Panc1 (cell line): ENCODE measurements around the gene CANX.

Source experiments
- POLR2AphosphoS5 ChIP-seq: IDR thresholded peaks from 2 replicates; pipeline ENCODE4 v1.6.1; 2012; ENCODE audit warnings: mild to moderate bottlenecking, low read depth, low read length, moderate library complexity
- SIN3A ChIP-seq: IDR thresholded peaks from 2 replicates; pipeline ENCODE4 v1.6.1; 2012; ENCODE audit warnings: low read depth, mild to moderate bottlenecking, low read length, moderate library complexity, borderline replicate concordance; ENCODE audit not compliant: insufficient read depth
- TCF7L2 ChIP-seq: IDR thresholded peaks from 2 replicates; pipeline ENCODE4 v1.6.1; 2011; ENCODE audit warnings: mild to moderate bottlenecking, low read depth, low read length, inconsistent platforms
- TF ChIP-seq, protein P1 (sequence below): fragments of 450-650 bp; IDR thresholded peaks from 2 replicates; pipeline ENCODE4 v1.5.1; 2017; ENCODE audit warnings: mild to moderate bottlenecking
- TF ChIP-seq, protein P2 (sequence below), 2 experiments: IDR thresholded peaks; 2 replicates each; pipeline ENCODE4 v1.6.1; 2011 to 2012; ENCODE audit warnings: low read depth in 2 of 2, control low read depth in 1 of 2, low read length in 1 of 2, mild to moderate bottlenecking in 1 of 2, moderate library complexity in 1 of 2; ENCODE audit not compliant: insufficient read depth in 1 of 2

- TF ChIP-seq, protein P1, sequence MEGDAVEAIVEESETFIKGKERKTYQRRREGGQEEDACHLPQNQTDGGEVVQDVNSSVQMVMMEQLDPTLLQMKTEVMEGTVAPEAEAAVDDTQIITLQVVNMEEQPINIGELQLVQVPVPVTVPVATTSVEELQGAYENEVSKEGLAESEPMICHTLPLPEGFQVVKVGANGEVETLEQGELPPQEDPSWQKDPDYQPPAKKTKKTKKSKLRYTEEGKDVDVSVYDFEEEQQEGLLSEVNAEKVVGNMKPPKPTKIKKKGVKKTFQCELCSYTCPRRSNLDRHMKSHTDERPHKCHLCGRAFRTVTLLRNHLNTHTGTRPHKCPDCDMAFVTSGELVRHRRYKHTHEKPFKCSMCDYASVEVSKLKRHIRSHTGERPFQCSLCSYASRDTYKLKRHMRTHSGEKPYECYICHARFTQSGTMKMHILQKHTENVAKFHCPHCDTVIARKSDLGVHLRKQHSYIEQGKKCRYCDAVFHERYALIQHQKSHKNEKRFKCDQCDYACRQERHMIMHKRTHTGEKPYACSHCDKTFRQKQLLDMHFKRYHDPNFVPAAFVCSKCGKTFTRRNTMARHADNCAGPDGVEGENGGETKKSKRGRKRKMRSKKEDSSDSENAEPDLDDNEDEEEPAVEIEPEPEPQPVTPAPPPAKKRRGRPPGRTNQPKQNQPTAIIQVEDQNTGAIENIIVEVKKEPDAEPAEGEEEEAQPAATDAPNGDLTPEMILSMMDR, result no peak
- TF ChIP-seq, protein P2, sequence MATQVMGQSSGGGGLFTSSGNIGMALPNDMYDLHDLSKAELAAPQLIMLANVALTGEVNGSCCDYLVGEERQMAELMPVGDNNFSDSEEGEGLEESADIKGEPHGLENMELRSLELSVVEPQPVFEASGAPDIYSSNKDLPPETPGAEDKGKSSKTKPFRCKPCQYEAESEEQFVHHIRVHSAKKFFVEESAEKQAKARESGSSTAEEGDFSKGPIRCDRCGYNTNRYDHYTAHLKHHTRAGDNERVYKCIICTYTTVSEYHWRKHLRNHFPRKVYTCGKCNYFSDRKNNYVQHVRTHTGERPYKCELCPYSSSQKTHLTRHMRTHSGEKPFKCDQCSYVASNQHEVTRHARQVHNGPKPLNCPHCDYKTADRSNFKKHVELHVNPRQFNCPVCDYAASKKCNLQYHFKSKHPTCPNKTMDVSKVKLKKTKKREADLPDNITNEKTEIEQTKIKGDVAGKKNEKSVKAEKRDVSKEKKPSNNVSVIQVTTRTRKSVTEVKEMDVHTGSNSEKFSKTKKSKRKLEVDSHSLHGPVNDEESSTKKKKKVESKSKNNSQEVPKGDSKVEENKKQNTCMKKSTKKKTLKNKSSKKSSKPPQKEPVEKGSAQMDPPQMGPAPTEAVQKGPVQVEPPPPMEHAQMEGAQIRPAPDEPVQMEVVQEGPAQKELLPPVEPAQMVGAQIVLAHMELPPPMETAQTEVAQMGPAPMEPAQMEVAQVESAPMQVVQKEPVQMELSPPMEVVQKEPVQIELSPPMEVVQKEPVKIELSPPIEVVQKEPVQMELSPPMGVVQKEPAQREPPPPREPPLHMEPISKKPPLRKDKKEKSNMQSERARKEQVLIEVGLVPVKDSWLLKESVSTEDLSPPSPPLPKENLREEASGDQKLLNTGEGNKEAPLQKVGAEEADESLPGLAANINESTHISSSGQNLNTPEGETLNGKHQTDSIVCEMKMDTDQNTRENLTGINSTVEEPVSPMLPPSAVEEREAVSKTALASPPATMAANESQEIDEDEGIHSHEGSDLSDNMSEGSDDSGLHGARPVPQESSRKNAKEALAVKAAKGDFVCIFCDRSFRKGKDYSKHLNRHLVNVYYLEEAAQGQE (IDR thresholded peaks at IDR 0.05; ENCODE audit: insufficient read depth in 1 of 2, low read depth in 2 of 2, low read length in 1 of 2), result no peak
- TF ChIP-seq SIN3A (no peak), TCF7L2 (no peak), POLR2AphosphoS5 (no peak)
Observed at GRCh38 chr5:179747811-179748210, 49.0 kb downstream of the CANX start.
